H1 (cell line): ENCODE results near the gene ZXDC. TPM values are rescaled to one million over a fixed set of nuclear protein-coding genes. Genes with fewer than 3 reads are reported as not detected.

Experiments used
- CTCF ChIA-PET: fragments of 300-600 bp; sonication (Branson Sonifier 250); formaldehyde crosslinking; loops from one replicate; lab custom pipeline; 2021; ENCODE audit not compliant: partially characterized antibody; lab: Charles Lee
- POLR2A ChIA-PET: fragments of 300-600 bp; sonication (Branson Sonifier 250); formaldehyde crosslinking; loops from one replicate; lab custom pipeline; 2021; ENCODE audit warnings: inconsistent platforms; ENCODE audit not compliant: partially characterized antibody; lab: Charles Lee
- DNase-seq, 2 experiments: peaks; one replicate each; pipeline versions ENCODE4 v3.0.0 to v3.0.0-alpha.2; 2010 to 2022; ENCODE audit warnings: low spot score in 2 of 2, low read depth in 1 of 2, mixed read lengths in 1 of 2
- FAIRE-seq: peaks from 2 replicates; lab custom pipeline; 2011; peaks lifted over from hg19 to GRCh38; lab: Jason Lieb, UNC
- H2AFZ ChIP-seq: 2 replicates; pipeline ENCODE4 v1.8.1; 2012; ENCODE audit warnings: low read length, inconsistent platforms
- H2AK5ac ChIP-seq: 2 replicates; pipeline ENCODE4 v1.6.1; 2013; ENCODE audit warnings: low read depth, low read length
- H2BK120ac ChIP-seq: replicated peaks from 2 replicates; pipeline ENCODE3; 2013; ENCODE audit warnings: low read depth, low read length, inconsistent platforms
- H2BK12ac ChIP-seq: 2 replicates; pipeline ENCODE4 v1.6.1; 2013; ENCODE audit warnings: low read depth, low read length
- H2BK15ac ChIP-seq: 2 replicates; pipeline ENCODE4 v1.6.1; 2013; ENCODE audit warnings: low read length
- H2BK20ac ChIP-seq: 2 replicates; pipeline ENCODE4 v1.6.1; 2013; ENCODE audit warnings: low read length
- H2BK5ac ChIP-seq: 2 replicates; pipeline ENCODE4 v1.6.1; 2013; ENCODE audit warnings: low read depth, low read length
- H3K14ac ChIP-seq: 2 replicates; pipeline ENCODE4 v1.6.1; 2013; ENCODE audit warnings: inconsistent platforms; ENCODE audit not compliant: insufficient read length
- H3K18ac ChIP-seq: 2 replicates; pipeline ENCODE4 v1.6.1; 2013; ENCODE audit warnings: low read length; ENCODE audit errors: extremely low read depth
- H3K23ac ChIP-seq: 2 replicates; pipeline ENCODE4 v1.6.1; 2013; ENCODE audit warnings: inconsistent platforms; ENCODE audit not compliant: insufficient read length
- H3K23me2 ChIP-seq: 2 replicates; pipeline ENCODE4 v1.6.1; 2013; ENCODE audit warnings: low read depth, low read length
- H3K27ac ChIP-seq: 2 replicates; pipeline ENCODE4 v1.6.1; 2011; ENCODE audit warnings: low read depth, low read length, inconsistent platforms
- H3K27me3 ChIP-seq, 4 experiments: replicated peaks in 1 of 4; 1 replicate in 1 of 4; 2 replicates in 3 of 4; pipeline versions ENCODE4 v1.6.1 to v1.8.1; 2011 to 2013; ENCODE audit warnings: low read length in 3 of 4, mild to moderate bottlenecking in 3 of 4, inconsistent platforms in 2 of 4, mixed read lengths in 2 of 4, moderate library complexity in 1 of 4; ENCODE audit not compliant: control insufficient read depth in 3 of 4, insufficient read depth in 3 of 4; ENCODE audit errors: extremely low read depth in 1 of 4
- H3K36me3 ChIP-seq, 4 experiments: 2 replicates each; pipeline versions ENCODE4 v1.6.1 to v1.8.1; 2011 to 2013; ENCODE audit warnings: mild to moderate bottlenecking in 4 of 4, low read length in 3 of 4, moderate library complexity in 2 of 4, control low read depth in 1 of 4, inconsistent platforms in 1 of 4; ENCODE audit not compliant: insufficient read depth in 4 of 4, control insufficient read depth in 2 of 4
- H3K4ac ChIP-seq: replicated peaks from 2 replicates; pipeline ENCODE3; 2013; ENCODE audit warnings: low read length, low read depth, mixed read lengths, inconsistent platforms; ENCODE audit not compliant: insufficient read length
- H3K4me1 ChIP-seq, 4 experiments: replicated peaks in 1 of 4; 1 replicate in 1 of 4; 2 replicates in 3 of 4; pipeline versions ENCODE4 v1.6.1 to v1.8.1; 2011 to 2013; ENCODE audit warnings: low read length in 3 of 4, inconsistent platforms in 2 of 4, mixed read lengths in 1 of 4; ENCODE audit not compliant: insufficient read depth in 4 of 4, control insufficient read depth in 3 of 4
- H3K4me2 ChIP-seq, 2 experiments: 2 replicates each; pipeline versions ENCODE4 v1.6.1 to v1.8.1; 2011 to 2013; ENCODE audit warnings: low read depth in 2 of 2, low read length in 2 of 2, control low read depth in 1 of 2, inconsistent platforms in 1 of 2, mild to moderate bottlenecking in 1 of 2; ENCODE audit not compliant: insufficient read depth in 1 of 2
- H3K4me3 ChIP-seq, 4 experiments: fragments of 200-600, 300-600 bp in 1 of 4; sonication (generic), shearing (Covaris generic), sonication (Bioruptor Twin) in 1 of 4; 2 replicates each; pipeline versions ENCODE4 v1.5.1 to v1.8.1; 2011 to 2016; ENCODE audit warnings: low read length in 4 of 4, low read depth in 3 of 4, control low read depth in 2 of 4, inconsistent platforms in 2 of 4, mild to moderate bottlenecking in 2 of 4, mixed read lengths in 1 of 4, moderate library complexity in 1 of 4; ENCODE audit not compliant: insufficient read depth in 2 of 4; ENCODE audit errors: extremely low read depth in 1 of 4
- H3K56ac ChIP-seq: replicated peaks from 2 replicates; pipeline ENCODE3; 2013; ENCODE audit warnings: low read depth, mild to moderate bottlenecking, mixed read lengths, low read length, inconsistent platforms; ENCODE audit not compliant: insufficient read length
- H3K79me1 ChIP-seq: 2 replicates; pipeline ENCODE4 v1.6.1; 2013; ENCODE audit warnings: low read depth, low read length, control low read depth
- H3K79me2 ChIP-seq, 2 experiments: 2 replicates each; pipeline versions ENCODE4 v1.6.1 to v1.8.1; 2012 to 2013; ENCODE audit warnings: low read length in 2 of 2, mild to moderate bottlenecking in 2 of 2, inconsistent platforms in 1 of 2; ENCODE audit not compliant: insufficient read depth in 2 of 2, control insufficient read depth in 1 of 2
- H3K9ac ChIP-seq, 4 experiments: replicated peaks in 1 of 4; 1 replicate in 1 of 4; 2 replicates in 3 of 4; pipeline versions ENCODE4 v1.6.1 to v1.8.1; 2011 to 2013; ENCODE audit warnings: low read depth in 3 of 4, low read length in 3 of 4, control low read depth in 2 of 4, mild to moderate bottlenecking in 2 of 4, moderate library complexity in 2 of 4, inconsistent platforms in 1 of 4; ENCODE audit errors: extremely low read depth in 1 of 4
- H3K9me3 ChIP-seq, 2 experiments: 2 replicates each; pipeline versions ENCODE4 v1.6.1 to v1.8.1; 2012 to 2013; ENCODE audit warnings: mild to moderate bottlenecking in 2 of 2, moderate library complexity in 2 of 2, control low read depth in 1 of 2, inconsistent platforms in 1 of 2, low read depth in 1 of 2, low read length in 1 of 2, mixed read lengths in 1 of 2; ENCODE audit not compliant: insufficient read depth in 2 of 2
- H4K20me1 ChIP-seq, 2 experiments: replicated peaks in 1 of 2; 2 replicates each; pipeline versions ENCODE3 to v1.8.1; 2011 to 2013; ENCODE audit warnings: inconsistent platforms in 2 of 2, low read length in 2 of 2, mild to moderate bottlenecking in 1 of 2; ENCODE audit not compliant: insufficient read depth in 2 of 2, control insufficient read depth in 1 of 2
- H4K5ac ChIP-seq: 2 replicates; pipeline ENCODE4 v1.6.1; 2013; ENCODE audit warnings: low read length, low read depth, mixed read lengths, inconsistent platforms; ENCODE audit not compliant: insufficient read length
- H4K8ac ChIP-seq: 2 replicates; pipeline ENCODE4 v1.8.0; 2013; ENCODE audit warnings: mild to moderate bottlenecking, moderate library complexity, low read length, inconsistent platforms; ENCODE audit not compliant: insufficient read depth; ENCODE audit errors: extremely low read depth
- H4K91ac ChIP-seq: replicated peaks from 2 replicates; pipeline ENCODE3; 2013; ENCODE audit warnings: low read length, mixed read lengths, inconsistent platforms; ENCODE audit not compliant: insufficient read length
- FOSL1 ChIP-seq: IDR thresholded peaks from 2 replicates; pipeline ENCODE4 v1.6.1; 2011; ENCODE audit warnings: mild to moderate bottlenecking, low read depth, low read length, moderate library complexity; ENCODE audit not compliant: insufficient read depth
- KDM5A ChIP-seq: fragments of 200-600 bp; IDR thresholded peaks from 2 replicates; pipeline ENCODE4 v1.7.1; 2012; ENCODE audit warnings: mild to moderate bottlenecking, low read length, inconsistent platforms, mixed read lengths
- NANOG ChIP-seq: IDR thresholded peaks from 2 replicates; pipeline ENCODE4 v1.6.1; 2011; ENCODE audit warnings: low read length, low read depth, mild to moderate bottlenecking, inconsistent platforms; ENCODE audit not compliant: insufficient read depth, poor library complexity, severe bottlenecking
- RBBP5 ChIP-seq: IDR thresholded peaks from 2 replicates; pipeline ENCODE4 v1.7.1; 2012; ENCODE audit warnings: low read depth, mild to moderate bottlenecking, inconsistent platforms, low read length, moderate library complexity, borderline replicate concordance
- SP1 ChIP-seq: IDR thresholded peaks from 2 replicates; pipeline ENCODE4 v1.6.1; 2011; ENCODE audit warnings: low read depth, low read length
- TAF7 ChIP-seq: optimal IDR thresholded peaks from 2 replicates; pipeline ENCODE3; 2011; ENCODE audit warnings: low read depth, mild to moderate bottlenecking, inconsistent platforms, low read length, moderate library complexity, borderline replicate concordance
- TBP ChIP-seq: IDR thresholded peaks from 2 replicates; pipeline ENCODE4 v1.6.1; 2011; ENCODE audit warnings: low read depth, low read length, improper control_type of control experiment
- WGBS, 2 experiments: shearing (Covaris generic) in 1 of 2; methylation state at CpG; one replicate each; pipeline versions ENCODE4 v1.1.6 to v1.1.7; 2013 to 2015; ENCODE audit warnings: low lambda C conversion rate in 2 of 2, mixed read lengths in 2 of 2, inconsistent platforms in 1 of 2, low coverage in 1 of 2, missing lambda C conversion rate in 1 of 2; ENCODE audit not compliant: insufficient replicate concordance in 2 of 2, insufficient coverage in 1 of 2, insufficient read length in 1 of 2; ENCODE audit errors: extremely low coverage in 1 of 2, missing lambda C conversion rate in 1 of 2; 5-methylcytosine and 5-hydroxymethylcytosine counted together
- polyA plus RNA-seq, 7 experiments: library from polyadenylated mRNA; depleted of rRNA in 3 of 7; stranded (reverse) in 5 of 7; unstranded in 2 of 7; fragments of >200 nt in 5 of 7; fragments of 200-250 nt in 2 of 7; gene quantifications; 1 replicate in 5 of 7; 2 replicates in 1 of 7; 4 replicates in 1 of 7; pipeline versions ENCODE4 v1.2.1 to v1.2.3, GENCODE V29; 2011 to 2013; ENCODE audit warnings: missing spikeins in 2 of 7, mixed read lengths in 2 of 7
- total RNA-seq: library from RNA; stranded (reverse); fragmentation: NEBNext Ultra II Directional; extraction: Animal tissue kit (Norgen Biotek cat#: 25700); gene quantifications from 2 replicates; pipeline ENCODE4 v1.2.1, GENCODE V29; 2021
- TF ChIP-seq, protein P1 (sequence below), 3 experiments: IDR thresholded peaks; 1 replicate in 2 of 3; 2 replicates in 1 of 3; pipeline versions ENCODE4 v1.5.1 to v1.6.1; 2011; ENCODE audit warnings: low read length in 3 of 3, mild to moderate bottlenecking in 3 of 3, inconsistent platforms in 2 of 3, low read depth in 1 of 3, moderate library complexity in 1 of 3; ENCODE audit not compliant: insufficient read depth in 1 of 3; ENCODE audit errors: control extremely low read depth in 1 of 3
- TF ChIP-seq, protein P2 (sequence below): IDR thresholded peaks from 2 replicates; pipeline ENCODE4 v1.6.1; 2011; ENCODE audit warnings: low read length, improper control_type of control experiment

ZXDC gene
- total and polyA plus RNA-seq, 2 of the 8 experiments (the other 6 are each of a cell fraction or from before 2014, with no cell fraction given): 12.7 to 24.3 TPM

DNA sequence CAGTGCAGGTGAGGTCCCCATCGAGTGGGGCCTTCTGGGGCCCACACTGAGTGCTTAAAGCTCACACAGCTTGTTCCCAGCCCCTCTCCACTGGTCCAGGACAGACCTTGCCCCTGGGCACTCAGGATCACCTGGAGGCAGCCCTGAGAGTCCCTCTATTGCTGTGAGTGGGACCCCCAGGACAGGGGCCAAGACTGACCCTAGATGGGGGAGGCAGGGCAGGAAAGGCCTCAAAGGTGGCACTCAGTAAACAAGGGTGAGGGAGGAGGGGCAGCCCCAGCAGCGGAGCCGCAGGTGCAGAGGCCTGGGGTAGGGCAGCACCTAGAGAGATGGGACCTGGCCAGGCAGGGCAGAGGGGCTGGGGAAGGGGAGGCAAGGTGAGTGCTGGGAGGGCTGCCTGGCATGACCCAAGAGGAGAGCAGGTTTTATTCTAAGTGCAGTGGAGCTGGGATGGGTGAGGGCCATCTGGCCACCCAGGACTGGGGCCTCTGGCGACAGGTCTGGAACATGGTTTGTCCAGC, 53.1 kb downstream of the ZXDC start:
- TF ChIP-seq KDM5A (no peak), TBP (no peak), SP1 (no peak), TAF7 (no peak), FOSL1 (no peak), RBBP5 (no peak), NANOG (no peak)
- TF ChIP-seq, protein P1, sequence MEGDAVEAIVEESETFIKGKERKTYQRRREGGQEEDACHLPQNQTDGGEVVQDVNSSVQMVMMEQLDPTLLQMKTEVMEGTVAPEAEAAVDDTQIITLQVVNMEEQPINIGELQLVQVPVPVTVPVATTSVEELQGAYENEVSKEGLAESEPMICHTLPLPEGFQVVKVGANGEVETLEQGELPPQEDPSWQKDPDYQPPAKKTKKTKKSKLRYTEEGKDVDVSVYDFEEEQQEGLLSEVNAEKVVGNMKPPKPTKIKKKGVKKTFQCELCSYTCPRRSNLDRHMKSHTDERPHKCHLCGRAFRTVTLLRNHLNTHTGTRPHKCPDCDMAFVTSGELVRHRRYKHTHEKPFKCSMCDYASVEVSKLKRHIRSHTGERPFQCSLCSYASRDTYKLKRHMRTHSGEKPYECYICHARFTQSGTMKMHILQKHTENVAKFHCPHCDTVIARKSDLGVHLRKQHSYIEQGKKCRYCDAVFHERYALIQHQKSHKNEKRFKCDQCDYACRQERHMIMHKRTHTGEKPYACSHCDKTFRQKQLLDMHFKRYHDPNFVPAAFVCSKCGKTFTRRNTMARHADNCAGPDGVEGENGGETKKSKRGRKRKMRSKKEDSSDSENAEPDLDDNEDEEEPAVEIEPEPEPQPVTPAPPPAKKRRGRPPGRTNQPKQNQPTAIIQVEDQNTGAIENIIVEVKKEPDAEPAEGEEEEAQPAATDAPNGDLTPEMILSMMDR (IDR thresholded peaks at IDR 0.05; ENCODE audit: control extremely low read depth in 1 of 3, insufficient read depth in 1 of 3, low read depth in 1 of 3, low read length in 3 of 3): no peak
- TF ChIP-seq, protein P2, sequence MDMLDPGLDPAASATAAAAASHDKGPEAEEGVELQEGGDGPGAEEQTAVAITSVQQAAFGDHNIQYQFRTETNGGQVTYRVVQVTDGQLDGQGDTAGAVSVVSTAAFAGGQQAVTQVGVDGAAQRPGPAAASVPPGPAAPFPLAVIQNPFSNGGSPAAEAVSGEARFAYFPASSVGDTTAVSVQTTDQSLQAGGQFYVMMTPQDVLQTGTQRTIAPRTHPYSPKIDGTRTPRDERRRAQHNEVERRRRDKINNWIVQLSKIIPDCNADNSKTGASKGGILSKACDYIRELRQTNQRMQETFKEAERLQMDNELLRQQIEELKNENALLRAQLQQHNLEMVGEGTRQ: no peak
- Histone ChIP-seq H3K4ac (no peak overlapping the region), H2AFZ (no peak overlapping the region), H3K79me1 (no peaks in the 10 kb centered on the region), H3K23me2 (no peaks in the 10 kb centered on the region), H3K79me2 (no peaks in the 10 kb centered on the region), H3K9ac (no peak overlapping the region), H2BK5ac (peak overlapping the region; percentile 12; the same call in 1 of the 2 replicates), H3K18ac (no peak overlapping the region; the same call in 1 of the 2 replicates), H3K4me1 (peaks cover 0 to 7% (median 2%) of the 10 kb centered on the region in 4 experiments; a peak in 2 of 7 replicates), H3K27me3 (no peaks in the 10 kb centered on the region; a peak in 1 of 7 replicates), H4K5ac (no peak overlapping the region), H2AK5ac (no peak overlapping the region; the same call in 1 of the 2 replicates), H2BK15ac (no peak overlapping the region), H3K4me3 (no peak overlapping the region), H3K27ac (no peak overlapping the region), H3K4me2 (no peak overlapping the region), H2BK120ac (no peak overlapping the region), H4K8ac (no peak overlapping the region), H2BK12ac (no peak overlapping the region), H3K9me3 (peaks cover 4% of the 10 kb centered on the region in 2 experiments; a peak in 2 of 4 replicates), H2BK20ac (peak overlapping the region; percentile 32; the same call in 1 of the 2 replicates), H4K20me1 (no peaks in the 10 kb centered on the region), H3K23ac (no peak overlapping the region), H3K14ac (no peak overlapping the region), H3K36me3 (no peaks in the 10 kb centered on the region), H4K91ac (no peak overlapping the region), H3K56ac (no peak overlapping the region)
- FAIRE-seq (no peak), DNase-seq (peak in 1 of 2 experiments; percentile 47)
- CTCF ChIA-PET: interaction anchor here (1.9 to 2.0 kb wide), 2 partner anchors 19 to 74 kb away, joined by 6 to 8 read pairs; no protein-coding TSS in a partner anchor
- 100% methylated on average over 3 of the region's 4 CpGs; no CpG with 5 or more reads in 1 of the 2 experiments for WGBS, 2 experiments
- POLR2A ChIA-PET: interaction anchor here (0.8 to 1.4 kb wide), 3 partner anchors 9 to 15 kb away, joined by 3 to 5 read pairs (median 4); no protein-coding TSS in a partner anchor
